HG03460 (cell line): ENCODE results near the gene RNU6-1.

Experiments used
- ATAC-seq: cut with Tn5 transposase; IDR thresholded peaks from one replicate; pipeline ENCODE4 v1.9.1; 2021; ENCODE audit not compliant: unreplicated experiment

Gene RNU6-1

DNA sequence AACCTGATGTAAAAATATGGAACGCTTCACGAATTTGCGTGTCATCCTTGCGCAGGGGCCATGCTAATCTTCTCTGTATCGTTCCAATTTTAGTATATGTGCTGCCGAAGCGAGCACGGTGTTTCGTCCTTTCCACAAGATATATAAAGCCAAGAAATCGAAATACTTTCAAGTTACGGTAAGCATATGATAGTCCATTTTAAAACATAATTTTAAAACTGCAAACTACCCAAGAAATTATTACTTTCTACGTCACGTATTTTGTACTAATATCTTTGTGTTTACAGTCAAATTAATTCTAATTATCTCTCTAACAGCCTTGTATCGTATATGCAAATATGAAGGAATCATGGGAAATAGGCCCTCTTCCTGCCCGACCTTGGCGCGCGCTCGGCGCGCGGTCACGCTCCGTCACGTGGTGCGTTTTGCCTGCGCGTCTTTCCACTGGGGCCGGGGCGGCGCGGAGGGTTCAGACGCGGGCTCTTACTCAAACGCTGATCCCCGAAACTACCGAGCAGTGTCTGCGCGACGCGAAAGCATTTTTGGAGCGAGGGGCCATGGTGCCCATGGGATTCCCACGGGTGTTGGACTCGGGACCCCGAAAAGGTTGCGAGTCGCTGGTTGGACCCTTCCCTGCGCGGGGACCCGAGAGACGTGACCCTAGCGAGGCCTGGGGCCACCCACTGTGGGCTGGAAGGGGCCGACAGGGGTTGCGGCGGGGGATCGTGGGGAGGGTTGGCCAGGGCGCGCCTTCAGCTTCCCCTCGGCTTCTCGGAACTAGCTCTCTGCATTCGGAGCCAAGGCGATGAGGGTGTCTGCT is at the start of gene RNU6-1:
TSS of gene RNU6-1 (minus strand) at position 117 of the 820 bp plus-strand sequence.
- ATAC-seq, result peak; percentile 67

DNA sequence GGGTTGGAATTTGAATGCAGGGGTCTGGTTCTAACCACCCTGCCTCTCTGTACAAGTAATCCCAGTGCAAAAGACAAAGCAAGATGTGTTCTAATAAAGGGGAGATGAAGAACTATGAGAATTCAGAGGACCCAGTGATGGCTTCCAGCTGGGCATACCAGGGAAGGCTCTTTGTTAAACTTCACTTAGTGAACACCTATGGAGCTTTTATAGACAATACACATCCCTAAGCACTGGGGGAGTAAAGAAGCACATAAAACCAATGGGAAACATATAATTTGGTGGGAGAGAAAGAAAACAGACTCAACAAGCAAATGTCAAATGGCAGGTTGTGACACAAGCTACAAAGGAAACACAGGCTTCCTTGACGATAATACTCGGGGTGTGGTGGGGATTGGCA is 47.9 kb upstream of the RNU6-1 start:
- ATAC-seq, result no peak

- no peak for ATAC-seq
Observed at GRCh38 chr15:67885861-67886260, 46.0 kb upstream of the RNU6-1 start.

DNA sequence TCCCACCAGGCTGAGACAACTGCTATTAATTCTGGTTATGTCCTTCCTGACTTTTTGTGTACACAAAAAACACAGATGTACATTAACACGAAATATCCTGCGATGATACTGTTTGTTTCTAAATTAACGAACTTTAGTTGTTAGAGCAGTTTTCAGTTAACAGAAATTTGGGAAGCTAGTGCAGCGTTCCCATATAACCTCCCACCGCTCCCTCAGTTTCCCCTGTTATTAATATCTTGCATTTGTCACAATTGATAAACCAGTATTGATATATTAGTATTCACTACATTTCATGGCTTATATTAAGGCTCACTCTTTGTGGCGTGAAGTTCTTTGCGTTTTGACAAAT is 45.3 kb upstream of the RNU6-1 start:
- ATAC-seq, result no peak

- no peak for ATAC-seq
Observed at GRCh38 chr15:67884514-67885174, 44.8 kb upstream of the RNU6-1 start.

DNA sequence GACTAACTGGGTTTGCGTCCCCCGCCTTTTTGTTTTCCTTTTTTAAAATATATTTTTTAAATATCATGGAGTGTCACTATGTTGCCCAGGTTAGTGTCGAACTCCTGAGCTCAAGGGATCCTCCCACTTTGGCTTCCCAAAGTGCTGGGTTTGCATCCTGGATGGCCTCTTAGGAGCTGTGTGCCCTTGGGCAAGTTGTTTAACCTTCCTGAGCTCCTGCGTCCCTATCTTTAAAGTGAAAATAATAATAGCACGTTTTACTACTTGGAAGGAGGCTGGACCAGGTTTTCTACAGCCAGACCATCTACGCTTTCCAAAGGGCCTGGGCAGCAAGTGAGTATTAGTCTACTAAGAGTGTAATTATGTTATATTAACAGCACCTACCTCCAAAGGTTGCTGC is 44.2 kb upstream of the RNU6-1 start:
- no peak for ATAC-seq

DNA sequence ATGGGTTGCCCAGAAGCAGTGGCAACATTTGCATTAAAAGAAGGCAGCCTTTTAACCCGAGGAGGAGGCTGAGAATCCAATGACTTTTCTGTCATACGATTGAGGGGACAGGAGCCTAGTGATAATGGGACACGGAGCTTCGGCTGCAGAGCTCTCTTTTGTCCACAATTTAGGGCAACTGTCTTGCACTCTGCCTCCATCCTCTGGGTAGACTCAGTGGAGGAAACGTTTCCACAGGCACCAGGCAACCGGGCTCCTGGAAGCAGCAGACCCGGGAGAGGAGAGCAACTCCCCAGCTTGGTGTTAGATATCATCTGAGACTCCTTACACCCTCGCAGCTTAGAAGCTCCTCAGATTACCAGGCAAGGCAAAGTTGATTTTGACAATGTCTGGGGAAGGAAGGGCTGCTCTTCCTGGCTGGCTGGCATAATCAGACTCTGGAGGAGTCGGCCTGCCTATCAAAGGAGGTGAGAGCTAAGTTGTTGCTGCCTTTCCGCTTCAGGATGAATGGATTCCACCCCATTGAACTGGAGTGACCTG is 43.5 kb upstream of the RNU6-1 start:
- no peak for ATAC-seq

GRCh38 chr15:67882487-67883233 is 42.8 kb upstream of the RNU6-1 start:
- no peak for ATAC-seq

DNA sequence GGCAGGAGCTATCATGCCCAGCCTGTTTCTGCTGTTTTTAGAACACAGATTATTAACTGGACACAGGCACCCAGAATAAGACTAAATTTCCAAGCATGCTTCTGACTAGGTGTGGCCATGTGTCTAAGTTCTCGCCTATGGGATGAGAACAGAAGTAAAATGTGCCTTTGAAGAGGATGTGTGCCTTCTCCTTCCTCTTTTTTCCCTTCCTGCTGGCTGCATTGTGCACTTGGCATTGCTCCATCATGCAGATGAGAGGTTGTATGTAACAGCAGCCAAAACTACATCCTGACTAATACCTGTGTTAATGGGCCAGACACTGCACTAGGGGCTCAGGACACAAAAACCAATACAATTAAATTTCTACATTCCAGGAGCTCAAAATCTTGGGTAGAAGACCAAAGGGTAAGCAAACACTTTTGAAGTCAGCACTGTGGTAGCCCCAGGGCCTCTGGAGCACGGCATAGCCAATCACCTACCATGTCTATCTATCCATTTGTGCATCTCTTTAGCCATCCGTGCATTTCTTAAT is 40.9 kb upstream of the RNU6-1 start:
- ATAC-seq, result no peak

GRCh38 chr15:67879440-67880129 is 39.7 kb upstream of the RNU6-1 start:
- ATAC-seq, result no peak

GRCh38 chr15:67878712-67879206 is 38.9 kb upstream of the RNU6-1 start:
- ATAC-seq, result no peak

DNA sequence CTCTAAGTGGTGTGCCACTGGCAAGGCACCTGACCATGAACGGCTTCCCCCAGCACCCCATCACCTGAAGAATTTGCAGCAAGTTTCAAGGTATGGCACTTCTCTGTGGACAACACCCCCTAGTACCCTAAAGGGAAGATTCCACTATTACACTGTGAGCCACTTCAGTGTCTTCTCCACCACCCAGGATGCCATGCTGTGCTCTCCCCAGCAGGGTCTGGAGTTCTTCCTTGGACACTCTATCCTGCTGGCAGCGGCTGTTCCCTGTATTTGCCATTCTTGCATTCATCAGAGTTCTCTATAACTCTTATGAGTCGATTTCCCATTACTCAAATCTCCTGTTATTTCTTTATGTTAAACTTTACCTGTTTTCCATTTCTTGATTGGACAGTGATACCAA is 33.9 kb upstream of the RNU6-1 start:
- ATAC-seq, result no peak

DNA sequence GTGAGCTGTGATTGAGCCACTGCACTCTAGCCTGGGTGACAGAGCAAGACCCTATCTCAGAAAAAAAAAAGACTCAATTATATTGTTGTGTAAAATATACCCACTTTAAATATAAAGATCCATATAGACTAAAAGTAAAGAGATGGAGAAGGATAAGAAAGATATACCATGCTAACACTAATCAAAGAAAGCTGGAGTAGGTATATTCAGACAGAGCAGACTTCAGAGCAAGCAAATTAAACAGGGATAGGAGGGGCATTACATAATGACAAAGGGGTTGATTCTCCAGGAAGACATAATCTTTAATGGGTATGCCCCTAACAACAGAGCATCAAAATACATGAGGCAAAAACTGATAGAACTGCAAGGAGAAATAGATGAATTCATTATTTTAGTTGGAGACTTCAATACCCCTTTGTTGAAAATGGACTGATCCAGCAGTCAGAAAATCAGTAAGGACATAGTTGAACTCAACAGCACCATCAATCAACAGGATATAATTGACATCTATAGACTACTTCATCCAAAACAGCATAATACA is 31.1 kb upstream of the RNU6-1 start:
- ATAC-seq, result no peak

GRCh38 chr15:67869701-67870100 is 29.9 kb upstream of the RNU6-1 start:
- no peak for ATAC-seq

DNA sequence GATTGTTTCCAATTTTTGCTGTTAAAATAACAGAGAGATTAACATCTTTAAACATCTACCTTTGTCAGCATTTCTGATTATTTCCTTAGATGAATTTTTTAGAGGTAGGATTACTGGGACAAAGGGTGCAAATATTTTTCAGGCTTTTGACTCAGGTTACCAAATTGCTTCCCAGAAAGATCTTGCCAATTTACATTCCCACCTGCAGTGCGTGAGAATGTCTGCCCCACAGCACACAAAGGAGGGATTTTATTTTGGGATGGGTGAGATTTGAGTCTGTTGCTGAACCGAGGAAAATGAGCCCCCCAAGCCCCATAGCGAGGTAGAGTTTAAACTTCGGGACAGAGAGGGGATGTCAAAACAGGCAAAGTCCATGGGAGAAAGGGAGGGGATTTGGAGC is 25.9 kb upstream of the RNU6-1 start:
- ATAC-seq, result no peak

- ATAC-seq, result no peak
Observed at GRCh38 chr15:67865331-67865730, 25.5 kb upstream of the RNU6-1 start.

DNA sequence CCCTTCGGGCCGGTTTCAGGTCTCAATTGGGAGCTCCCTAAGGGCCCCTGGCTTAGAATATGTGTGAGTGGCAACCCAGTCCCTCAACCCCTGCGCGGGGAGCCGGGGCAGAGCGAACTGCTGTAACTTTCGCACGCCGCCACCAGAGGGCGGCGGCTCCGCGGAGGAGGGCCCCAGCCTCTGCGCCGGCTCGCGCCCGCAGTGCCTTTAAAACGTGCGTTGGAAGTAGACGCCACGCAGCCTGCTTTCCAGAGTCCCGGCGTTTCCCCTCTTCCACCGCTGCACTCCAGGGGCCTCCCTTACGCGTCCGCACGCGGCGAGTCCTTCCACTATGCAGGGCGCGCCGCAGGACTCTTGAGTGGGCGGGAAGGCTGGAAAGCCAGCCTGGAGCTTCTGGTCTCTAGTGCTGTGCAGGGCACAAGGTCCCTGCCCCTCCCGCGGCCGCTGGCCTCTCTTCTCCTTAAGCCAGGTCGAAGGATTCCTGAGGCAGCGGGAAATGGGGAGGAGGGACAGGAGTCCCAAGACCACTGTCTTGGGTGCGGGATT is 23.7 kb upstream of the RNU6-1 start:
- ATAC-seq, result peak; percentile 51

DNA sequence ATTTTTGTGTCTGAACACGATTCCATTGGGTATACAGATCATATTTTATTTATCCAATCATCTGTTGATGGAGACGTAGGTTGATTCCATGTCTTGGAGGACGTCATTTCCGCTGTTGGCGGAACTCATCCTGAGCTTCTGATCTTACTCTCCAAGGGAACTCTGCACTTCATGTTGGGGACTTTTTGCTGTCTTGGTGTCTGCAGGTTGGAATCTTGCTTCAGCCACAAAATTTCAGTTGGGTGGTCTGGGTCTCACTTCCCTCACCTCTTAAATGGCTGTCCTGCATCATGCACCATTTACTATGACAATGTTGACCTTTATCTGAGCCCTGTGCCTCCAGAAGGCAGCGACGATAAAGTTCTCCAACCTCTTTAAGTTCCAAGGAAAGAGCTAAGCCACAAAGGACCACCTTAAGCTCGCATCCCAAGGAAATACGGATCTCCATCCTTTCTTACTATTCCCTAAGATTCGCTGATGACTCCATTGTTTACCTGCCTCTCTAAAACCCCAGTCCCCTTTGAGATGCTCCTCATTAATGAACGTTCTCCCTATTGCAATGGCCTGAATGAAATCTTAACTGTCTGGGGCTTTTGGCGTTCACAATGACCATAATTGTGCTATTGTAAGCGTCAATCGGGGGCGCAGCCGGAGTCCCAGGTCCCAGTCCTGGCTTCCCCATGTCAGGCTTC is 23.1 kb upstream of the RNU6-1 start:
- ATAC-seq, result no peak

DNA sequence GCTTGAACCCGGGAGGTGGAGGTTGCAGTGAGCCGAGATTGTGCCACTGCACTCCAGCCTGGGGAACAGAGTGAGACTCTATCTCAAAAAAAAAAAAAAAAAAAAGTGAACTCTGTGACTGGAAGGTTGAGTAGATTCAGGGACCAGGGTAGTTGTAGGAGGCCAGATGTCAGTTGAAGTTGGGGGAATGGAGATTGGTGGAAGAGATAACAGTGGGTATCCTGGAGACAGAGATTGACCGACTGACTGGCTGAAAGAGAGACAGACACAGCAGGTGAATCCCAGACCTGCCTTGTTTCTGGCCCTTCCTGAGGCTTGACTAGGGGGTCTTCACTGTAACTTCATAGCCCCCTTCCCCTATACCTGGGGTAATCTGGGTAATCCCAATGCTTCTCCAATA is 22.1 kb upstream of the RNU6-1 start:
- no peak for ATAC-seq
